HS-27A (cell line): Measurements from ENCODE around the gene MBD4.
"Not testable (repeated sequence)": the region's sequence is repeated elsewhere in the genome, so short reads cannot be mapped to it uniquely, and the experiment has no call there.

Experiments used
- DNase-seq: peaks from one replicate; pipeline ENCODE4 v3.0.0-alpha.2; 2012; ENCODE audit warnings: low read depth, missing footprints

Gene MBD4

GRCh38 chr3:129409541-129409940, 30.2 kb downstream of the MBD4 start:
- DNase-seq, result no peak

GRCh38 chr3:129404610-129405009, 35.1 kb downstream of the MBD4 start:
- DNase-seq, result no peak

GRCh38 chr3:129404130-129404529, 35.6 kb downstream of the MBD4 start:
- no peak for DNase-seq

- no peak for DNase-seq
Measured at GRCh38 chr3:129403450-129403849, 36.3 kb downstream of the MBD4 start.

- DNase-seq, result no peak
Measured at GRCh38 chr3:129402616-129403015, 37.1 kb downstream of the MBD4 start.

GRCh38 chr3:129402210-129402609, 37.5 kb downstream of the MBD4 start:
- DNase-seq, result no peak

- DNase-seq, result no peak
Measured at GRCh38 chr3:129399895-129400357, 39.8 kb downstream of the MBD4 start.

- peak; percentile 92 for DNase-seq
Measured at GRCh38 chr3:129399145-129399894, 40.4 kb downstream of the MBD4 start.

GRCh38 chr3:129398803-129399144, 41.0 kb downstream of the MBD4 start:
- no peak for DNase-seq

- DNase-seq, result not testable (repeated sequence)
Measured at GRCh38 chr3:129393760-129394564, 45.8 kb downstream of the MBD4 start.

- DNase-seq, result no peak
Measured at GRCh38 chr3:129393271-129393670, 46.5 kb downstream of the MBD4 start.

- DNase-seq, result not testable (repeated sequence)
Measured at GRCh38 chr3:129392106-129392887, 47.5 kb downstream of the MBD4 start.

- not testable (repeated sequence) for DNase-seq
Measured at GRCh38 chr3:129391583-129391982, 48.2 kb downstream of the MBD4 start.

- DNase-seq, result no peak
Measured at GRCh38 chr3:129389572-129389937, 50.2 kb downstream of the MBD4 start.

GRCh38 chr3:129388791-129389571, 50.8 kb downstream of the MBD4 start:
- not testable (repeated sequence) for DNase-seq

- no peak for DNase-seq
Measured at GRCh38 chr3:129387487-129387886, 52.3 kb downstream of the MBD4 start.

GRCh38 chr3:129386984-129387383, 52.8 kb downstream of the MBD4 start:
- DNase-seq, result no peak

GRCh38 chr3:129385507-129385906, 54.2 kb downstream of the MBD4 start:
- not testable (repeated sequence) for DNase-seq

- DNase-seq, result no peak
Measured at GRCh38 chr3:129384594-129385323, 55.0 kb downstream of the MBD4 start.

GRCh38 chr3:129384103-129384502, 55.6 kb downstream of the MBD4 start:
- DNase-seq, result not testable (repeated sequence)

- DNase-seq, result no peak
Measured at GRCh38 chr3:129383292-129383860, 56.4 kb downstream of the MBD4 start.
